Right lobe of liver (tissue), 4 donors: ENCODE measurements around the gene NBDY.

Experiments
- POLR2A ChIP-seq: fragments of 450-650 bp; IDR thresholded peaks from one replicate; pipeline ENCODE4 v1.6.1; 2017; ENCODE audit warnings: antibody characterized with exemption, mild to moderate bottlenecking
- TF ChIP-seq, protein P1 (sequence below), 4 donors: fragments of 200-600 bp in 3 of 4; fragments of 450-650 bp in 1 of 4; IDR thresholded peaks; one replicate each; pipeline versions ENCODE4 v1.5.1 to v1.8.0; 2016 to 2022; ENCODE audit warnings: antibody characterized with exemption in 4 of 4, mild to moderate bottlenecking in 2 of 4
- donor health status: DM: no; HTN: no; CAD: no.
- donor health status: DM: no; HTN: no; CAD: no.
- donor health status: DM: no; HTN: yes; CAD: no.

DNA sequence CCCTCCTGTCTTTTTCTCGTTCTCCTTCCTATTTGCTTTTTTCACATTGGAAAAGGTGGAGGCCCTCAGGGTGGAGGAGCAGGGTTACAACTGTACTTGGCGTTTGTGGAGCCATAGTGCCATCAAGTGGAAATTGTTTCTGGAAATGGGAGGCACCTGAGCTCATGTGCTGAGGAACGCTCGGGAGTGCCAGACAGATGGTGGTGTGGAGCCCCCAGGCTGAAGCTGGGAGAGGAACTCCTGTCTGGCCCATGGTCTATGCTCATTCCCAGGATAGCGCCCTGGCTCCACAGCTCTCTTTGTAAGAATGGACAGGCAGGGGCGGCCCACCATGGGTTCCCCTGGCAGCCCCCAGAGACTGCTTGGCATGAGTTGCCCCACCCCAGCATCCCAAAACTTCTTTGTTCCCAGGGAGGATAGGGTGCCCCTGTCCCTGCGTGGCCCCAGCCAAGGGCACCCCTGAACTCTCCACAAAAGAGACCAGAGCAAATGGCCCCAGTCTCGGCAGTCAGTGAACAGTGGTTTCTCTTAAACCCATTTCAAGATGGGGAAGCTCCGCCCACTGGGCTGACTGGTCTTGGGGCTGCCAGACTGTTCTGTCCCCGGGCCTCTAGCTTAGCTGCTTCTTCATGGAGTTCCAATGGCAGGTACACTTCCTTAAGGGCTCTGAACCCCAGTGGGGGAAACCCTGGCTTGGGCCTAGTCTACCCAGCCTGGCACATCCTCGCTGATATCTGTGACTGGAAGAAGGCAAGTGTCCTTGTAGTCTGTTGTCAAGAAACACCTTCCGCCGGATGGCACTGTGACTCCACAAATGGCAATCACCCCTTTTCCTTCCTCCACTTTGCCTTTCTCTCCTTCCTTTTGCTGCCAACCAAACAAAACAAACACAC lies 70.1 kb downstream of the NBDY start:
- TF ChIP-seq, protein P1, sequence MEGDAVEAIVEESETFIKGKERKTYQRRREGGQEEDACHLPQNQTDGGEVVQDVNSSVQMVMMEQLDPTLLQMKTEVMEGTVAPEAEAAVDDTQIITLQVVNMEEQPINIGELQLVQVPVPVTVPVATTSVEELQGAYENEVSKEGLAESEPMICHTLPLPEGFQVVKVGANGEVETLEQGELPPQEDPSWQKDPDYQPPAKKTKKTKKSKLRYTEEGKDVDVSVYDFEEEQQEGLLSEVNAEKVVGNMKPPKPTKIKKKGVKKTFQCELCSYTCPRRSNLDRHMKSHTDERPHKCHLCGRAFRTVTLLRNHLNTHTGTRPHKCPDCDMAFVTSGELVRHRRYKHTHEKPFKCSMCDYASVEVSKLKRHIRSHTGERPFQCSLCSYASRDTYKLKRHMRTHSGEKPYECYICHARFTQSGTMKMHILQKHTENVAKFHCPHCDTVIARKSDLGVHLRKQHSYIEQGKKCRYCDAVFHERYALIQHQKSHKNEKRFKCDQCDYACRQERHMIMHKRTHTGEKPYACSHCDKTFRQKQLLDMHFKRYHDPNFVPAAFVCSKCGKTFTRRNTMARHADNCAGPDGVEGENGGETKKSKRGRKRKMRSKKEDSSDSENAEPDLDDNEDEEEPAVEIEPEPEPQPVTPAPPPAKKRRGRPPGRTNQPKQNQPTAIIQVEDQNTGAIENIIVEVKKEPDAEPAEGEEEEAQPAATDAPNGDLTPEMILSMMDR (IDR thresholded peaks at IDR 0.05), result peak in 3 of 4 donors; percentile 17 to 39 (median 27)
- TF ChIP-seq POLR2A, result no peak
